Endothelial cell of umbilical vein (primary cell): ENCODE measurements around the gene ANKZF1. TPM values are rescaled to one million over a fixed set of nuclear protein-coding genes. Genes with fewer than 3 reads are reported as not detected.

ENCODE experiments used
- BruUV-seq: library from RNA; stranded (reverse); fragments of 400-500 nt; replicated peaks from 2 replicates; lab custom pipeline; 2021; lab: Mats Ljungman, UMichigan
- CTCF ChIA-PET: fragments of 300-600, 350-600 bp; sonication (Branson Sonifier 250); formaldehyde crosslinking; loops from one replicate; lab custom pipeline; 2021; ENCODE audit warnings: antibody characterized with exemption, inconsistent platforms; lab: Charles Lee
- POLR2A ChIA-PET: fragments of 300-600, 350-600 bp; sonication (Branson Sonifier 250); formaldehyde crosslinking; loops from one replicate; lab custom pipeline; 2021; ENCODE audit warnings: antibody characterized with exemption, inconsistent platforms; lab: Charles Lee
- DNase-seq: peaks from one replicate; pipeline ENCODE4 v3.0.0-alpha.2; 2011; ENCODE audit warnings: low read depth, low spot score
- FAIRE-seq: peaks from 2 replicates; lab custom pipeline; 2011; peaks lifted over from hg19 to GRCh38; lab: Jason Lieb, UNC
- H2AFZ ChIP-seq: 2 replicates; pipeline ENCODE4 v1.6.0; 2012; ENCODE audit warnings: low read depth, low read length, control low read depth, inconsistent platforms
- H3K27ac ChIP-seq: 2 replicates; pipeline ENCODE4 v1.5.1; 2011; ENCODE audit warnings: low read depth, mild to moderate bottlenecking, control low read depth, low read length, moderate library complexity; ENCODE audit not compliant: insufficient read depth
- H3K27me3 ChIP-seq, 2 experiments: 2 replicates each; pipeline versions ENCODE4 v1.6.0 to v1.6.1; 2011; ENCODE audit warnings: low read length in 2 of 2, mixed read lengths in 1 of 2; ENCODE audit not compliant: control insufficient read depth in 2 of 2, insufficient read depth in 2 of 2
- H3K36me3 ChIP-seq, 2 experiments: 2 replicates in 1 of 2; 3 replicates in 1 of 2; pipeline ENCODE4 v1.5.1; 2011; ENCODE audit warnings: low read length in 2 of 2, mild to moderate bottlenecking in 1 of 2, moderate library complexity in 1 of 2; ENCODE audit not compliant: control insufficient read depth in 2 of 2, insufficient read depth in 2 of 2; ENCODE audit errors: extremely low read depth in 1 of 2
- H3K4me1 ChIP-seq: 3 replicates; pipeline ENCODE4 v1.5.1; 2011; ENCODE audit warnings: mild to moderate bottlenecking, low read length; ENCODE audit not compliant: control insufficient read depth, insufficient read depth; ENCODE audit errors: extremely low read depth
- H3K4me2 ChIP-seq: 2 replicates; pipeline ENCODE4 v1.6.1; 2011; ENCODE audit warnings: low read length, control low read depth, mixed read lengths; ENCODE audit not compliant: insufficient read depth
- H3K4me3 ChIP-seq, 3 experiments: fragments of 200-600 bp in 1 of 3; sonication (generic), shearing (Covaris generic) in 1 of 3; replicated peaks in 1 of 3; 2 replicates each; pipeline ENCODE4 v1.5.1; 2011 to 2016; ENCODE audit warnings: control low read depth in 3 of 3, low read length in 3 of 3, mild to moderate bottlenecking in 2 of 3, inconsistent platforms in 1 of 3, low read depth in 1 of 3, moderate library complexity in 1 of 3; ENCODE audit not compliant: insufficient read depth in 1 of 3
- H3K79me2 ChIP-seq: 2 replicates; pipeline ENCODE4 v1.6.0; 2012; ENCODE audit warnings: low read length, inconsistent platforms; ENCODE audit not compliant: control insufficient read depth, insufficient read depth
- H3K9ac ChIP-seq: replicated peaks from 2 replicates; pipeline ENCODE3; 2011; ENCODE audit warnings: low read length, control low read depth; ENCODE audit not compliant: insufficient read depth; ENCODE audit errors: extremely low read depth
- H3K9me1 ChIP-seq: replicated peaks from 3 replicates; pipeline ENCODE4 v1.6.0; 2011; ENCODE audit warnings: mild to moderate bottlenecking, low read length; ENCODE audit not compliant: control insufficient read depth, insufficient read depth; ENCODE audit errors: extremely low read depth
- H3K9me3 ChIP-seq: replicated peaks from 2 replicates; pipeline ENCODE4 v1.5.1; 2012; ENCODE audit warnings: low read length, inconsistent platforms; ENCODE audit not compliant: control insufficient read depth, insufficient read depth
- H4K20me1 ChIP-seq: replicated peaks from 2 replicates; pipeline ENCODE3; 2011; ENCODE audit warnings: mild to moderate bottlenecking, low read length; ENCODE audit not compliant: control insufficient read depth, insufficient read depth; ENCODE audit errors: extremely low read depth
- EZH2 ChIP-seq: IDR thresholded peaks from 2 replicates; pipeline ENCODE4 v1.6.1; 2012; ENCODE audit warnings: borderline replicate concordance, low read depth, mild to moderate bottlenecking, moderate library complexity, low read length, inconsistent platforms; ENCODE audit not compliant: severe bottlenecking
- JUN ChIP-seq: IDR thresholded peaks from 2 replicates; pipeline ENCODE4 v1.6.1; 2011; ENCODE audit warnings: borderline replicate concordance, low read depth; ENCODE audit not compliant: insufficient read length, insufficient read depth
- MYC ChIP-seq: IDR thresholded peaks from one replicate; pipeline ENCODE4 v1.6.1; 2011; ENCODE audit warnings: mild to moderate bottlenecking, low read depth, low read length
- POLR2A ChIP-seq: IDR thresholded peaks from 2 replicates; pipeline ENCODE4 v1.6.1; 2012; ENCODE audit warnings: low read depth, mild to moderate bottlenecking, control low read depth, low read length
- dilution Hi-C: fragments of 300-500 bp; cut with MboI; formaldehyde crosslinking; loops from one replicate; pipeline ENCODE4 v1.15.0; 2019; ENCODE audit warnings: low sequenced_read_pairs; ENCODE audit not compliant: extremely low pct_ligation_motif_present
- intact Hi-C: fragments of 100-400 bp; cut with micrococcal nuclease; formaldehyde crosslinking; loops from one replicate; pipeline ENCODE4 v1.10.0; 2022
- polyA plus RNA-seq, 4 experiments: library from polyadenylated mRNA; depleted of rRNA in 3 of 4; stranded (reverse) in 3 of 4; unstranded in 1 of 4; fragments of >200 nt; gene quantifications; 2 replicates each; pipeline versions ENCODE4 v1.2.1 to v1.2.3, GENCODE V29; 2011 to 2012; ENCODE audit warnings: missing spikeins in 1 of 4
- total RNA-seq: library from RNA; stranded (reverse); gene quantifications from 2 replicates; pipeline ENCODE4 v1.2.3, GENCODE V29; 2021
- TF ChIP-seq, protein P1 (sequence below), 2 donors: IDR thresholded peaks; 1 replicate in 1 of 2; 2 replicates in 1 of 2; pipeline ENCODE4 v1.5.1; 2011; ENCODE audit warnings: low read length in 2 of 2, mild to moderate bottlenecking in 2 of 2, moderate library complexity in 2 of 2, control low read depth in 1 of 2, inconsistent platforms in 1 of 2, low read depth in 1 of 2; ENCODE audit not compliant: insufficient read depth in 1 of 2; ENCODE audit errors: extremely low read depth in 1 of 2
- TF ChIP-seq, protein P2 (sequence below): IDR thresholded peaks from 2 replicates; pipeline ENCODE4 v1.6.1; 2011; ENCODE audit not compliant: insufficient read depth, insufficient read length

The ANKZF1 gene
- total and polyA plus RNA-seq, 2 donors (not counting 3 experiments of a cell fraction or from before 2014, with no cell fraction given): 26.5 to 36.2 TPM

DNA sequence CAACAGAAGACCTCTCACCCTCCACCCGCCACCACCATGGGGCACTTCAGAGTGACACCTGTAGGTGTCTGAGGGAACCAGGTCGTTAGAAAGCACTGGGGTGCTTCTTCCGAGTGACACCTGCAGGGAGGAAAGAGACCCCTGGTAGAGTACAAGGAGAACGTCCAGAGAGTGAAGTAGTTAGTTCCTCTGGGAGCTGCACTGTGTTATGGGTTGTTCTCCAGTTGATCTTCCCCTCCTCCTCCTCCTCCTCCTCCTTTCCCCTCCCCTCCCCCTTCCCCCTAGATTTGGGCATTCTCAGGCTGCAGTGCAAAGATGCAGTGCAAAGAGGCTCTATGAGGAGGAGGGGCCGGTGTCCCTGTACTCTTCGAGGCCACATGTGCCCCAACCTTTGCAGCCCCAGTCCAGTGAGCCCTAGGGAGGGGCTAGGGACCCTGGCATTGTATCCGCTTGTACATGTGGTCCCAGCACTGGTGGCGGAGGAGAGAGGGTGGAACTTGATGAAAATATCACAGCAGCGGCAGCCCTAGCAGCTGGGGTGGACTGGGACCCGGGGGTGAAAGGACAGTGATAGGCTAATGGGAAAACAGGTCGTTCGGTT lies 50.4 kb downstream of the ANKZF1 start:
- Histone ChIP-seq H3K4me2 (peak overlapping the region; percentile 76), H3K27me3 (no peaks in the 10 kb centered on the region), H3K4me1 (peaks cover 17% of the 10 kb centered on the region), H3K4me3 (peak overlapping the region in 2 of 3 experiments; percentile 47 to 55), H3K9me1 (no peaks in the 10 kb centered on the region), H3K9me3 (no peaks in the 10 kb centered on the region), H3K9ac (peak overlapping the region; percentile 74), H3K79me2 (no peaks in the 10 kb centered on the region), H4K20me1 (no peaks in the 10 kb centered on the region), H3K27ac (peak overlapping the region; percentile 85), H2AFZ (peak overlapping the region; percentile 9), H3K36me3 (peaks cover 0 to 18% of the 10 kb centered on the region in 2 experiments)
- DNase-seq (no peak), FAIRE-seq (no peak)
- TF ChIP-seq, protein P1, sequence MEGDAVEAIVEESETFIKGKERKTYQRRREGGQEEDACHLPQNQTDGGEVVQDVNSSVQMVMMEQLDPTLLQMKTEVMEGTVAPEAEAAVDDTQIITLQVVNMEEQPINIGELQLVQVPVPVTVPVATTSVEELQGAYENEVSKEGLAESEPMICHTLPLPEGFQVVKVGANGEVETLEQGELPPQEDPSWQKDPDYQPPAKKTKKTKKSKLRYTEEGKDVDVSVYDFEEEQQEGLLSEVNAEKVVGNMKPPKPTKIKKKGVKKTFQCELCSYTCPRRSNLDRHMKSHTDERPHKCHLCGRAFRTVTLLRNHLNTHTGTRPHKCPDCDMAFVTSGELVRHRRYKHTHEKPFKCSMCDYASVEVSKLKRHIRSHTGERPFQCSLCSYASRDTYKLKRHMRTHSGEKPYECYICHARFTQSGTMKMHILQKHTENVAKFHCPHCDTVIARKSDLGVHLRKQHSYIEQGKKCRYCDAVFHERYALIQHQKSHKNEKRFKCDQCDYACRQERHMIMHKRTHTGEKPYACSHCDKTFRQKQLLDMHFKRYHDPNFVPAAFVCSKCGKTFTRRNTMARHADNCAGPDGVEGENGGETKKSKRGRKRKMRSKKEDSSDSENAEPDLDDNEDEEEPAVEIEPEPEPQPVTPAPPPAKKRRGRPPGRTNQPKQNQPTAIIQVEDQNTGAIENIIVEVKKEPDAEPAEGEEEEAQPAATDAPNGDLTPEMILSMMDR (IDR thresholded peaks at IDR 0.05; ENCODE audit: extremely low read depth in 1 of 2, insufficient read depth in 1 of 2, low read depth in 1 of 2, low read length in 2 of 2): no peak
- TF ChIP-seq POLR2A (no peak), JUN (no peak), MYC (no peak), EZH2 (no peak)
- TF ChIP-seq, protein P2, sequence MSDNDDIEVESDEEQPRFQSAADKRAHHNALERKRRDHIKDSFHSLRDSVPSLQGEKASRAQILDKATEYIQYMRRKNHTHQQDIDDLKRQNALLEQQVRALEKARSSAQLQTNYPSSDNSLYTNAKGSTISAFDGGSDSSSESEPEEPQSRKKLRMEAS: no peak
- BruUV-seq: TSS peak; percentile 35
- ChIA-PET CTCF (interaction anchor here (1.4 to 12.6 kb wide), 4 partner anchors 15 to 74 kb away, joined by 6 to 253 read pairs (median 12); partner anchors contain the start of genes ANKZF1, ATG9A, GLB1L and STK16), POLR2A (interaction anchor here (1.0 to 1.9 kb wide), 2 partner anchors 35 to 108 kb away, joined by 3 to 6 read pairs; partner anchors contain the start of genes DNPEP, GLB1L and STK16)
- intact Hi-C loops (loop anchor here (1.0 to 5.0 kb wide), 9 partner anchors 14 to 120 kb away; partner anchors contain the start of genes ABCB6, DNPEP, GLB1L and NHEJ1), dilution Hi-C loops (no loop called here)
